ENCODE results near the gene ADIPOQ.
"Not testable (repeated sequence)": the region's sequence is repeated elsewhere in the genome, so short reads cannot be mapped to it uniquely, and the experiment has no call there.

DNA sequence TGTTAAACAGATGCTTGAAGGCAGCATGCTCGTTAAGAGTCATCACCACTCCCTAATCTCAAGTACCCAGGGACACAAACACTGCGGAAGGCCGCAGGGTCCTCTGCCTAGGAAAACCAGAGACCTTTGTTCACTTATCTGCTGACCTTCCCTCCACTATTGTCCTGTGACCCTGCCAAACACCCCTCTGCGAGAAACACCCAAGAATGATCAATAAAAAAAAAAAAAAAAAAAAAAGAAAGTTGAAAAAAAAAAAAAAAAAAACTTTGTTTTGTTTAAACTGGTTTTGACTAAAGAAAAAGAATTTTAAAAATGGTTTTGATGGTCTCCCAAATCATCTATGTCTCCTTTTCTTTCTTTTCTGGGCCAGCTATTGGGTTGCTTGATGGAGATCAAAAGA is 32.3 kb downstream of the ADIPOQ start:
- TF ChIP-seq EZH2 (IDR thresholded peaks at IDR 0.05); POLR2AphosphoS5 (IDR thresholded peaks at IDR 0.05; ENCODE audit: borderline replicate concordance, low read depth, low read length); FOXP2 (optimal IDR thresholded peaks at IDR 0.05; ENCODE audit: control extremely low read depth, extremely low read length, insufficient read depth): not testable (repeated sequence)

Data from SK-N-MC (cell line).